Caco-2 (cell line): ENCODE results near the gene NEB. TPM values are rescaled to one million over a fixed set of nuclear protein-coding genes. Genes with fewer than 3 reads are reported as not detected.

Experiments used
- BruUV-seq: library from RNA; stranded (reverse); fragments of 400-500 nt; replicated peaks from 2 replicates; lab custom pipeline; 2021; lab: Mats Ljungman, UMichigan
- CTCF ChIA-PET: fragments of 300-600 bp; sonication (Branson Sonifier 250); formaldehyde crosslinking; loops from one replicate; lab custom pipeline; 2022; ENCODE audit warnings: antibody characterized with exemption; lab: Charles Lee
- POLR2A ChIA-PET: fragments of 300-600 bp; sonication (Branson Sonifier 250); formaldehyde crosslinking; loops from one replicate; lab custom pipeline; 2022; ENCODE audit warnings: antibody characterized with exemption; lab: Charles Lee
- DNase-seq, 2 experiments: peaks; one replicate each; pipeline versions ENCODE4 v3.0.0 to v3.0.0-alpha.2; 2020 to 2022
- H3K27me3 ChIP-seq: replicated peaks from 2 replicates; pipeline ENCODE4 v1.6.0; 2011; ENCODE audit warnings: low read length; ENCODE audit not compliant: control insufficient read depth, insufficient read depth
- H3K36me3 ChIP-seq: 2 replicates; pipeline ENCODE4 v1.5.1; 2011; ENCODE audit warnings: low read length; ENCODE audit not compliant: control insufficient read depth, insufficient read depth
- H3K4me1 ChIP-seq: fragments of 250-450 bp; sonication (Bioruptor Pico); 2 replicates; pipeline ENCODE4 v1.5.1; 2020; ENCODE audit warnings: mild to moderate bottlenecking
- H3K4me3 ChIP-seq: 2 replicates; pipeline ENCODE4 v1.5.1; 2011; ENCODE audit warnings: low read depth, mild to moderate bottlenecking, control low read depth, low read length
- H3K9me3 ChIP-seq: fragments of 250-450 bp; sonication (Bioruptor Pico); 2 replicates; pipeline ENCODE4 v1.5.1; 2020; ENCODE audit warnings: mild to moderate bottlenecking, moderate library complexity
- H3K27ac Mint-ChIP-seq: one replicate; pipeline ENCODE4 v1.8.0; 2022; ENCODE audit warnings: mixed read lengths; ENCODE audit not compliant: unreplicated experiment
- H3K27me3 Mint-ChIP-seq: one replicate; pipeline ENCODE4 v1.8.0; 2022; ENCODE audit warnings: mixed read lengths; ENCODE audit not compliant: insufficient read depth, unreplicated experiment
- H3K36me3 Mint-ChIP-seq: one replicate; pipeline ENCODE4 v1.8.0; 2022; ENCODE audit warnings: mild to moderate bottlenecking, mixed read lengths; ENCODE audit not compliant: insufficient read depth, unreplicated experiment
- H3K4me1 Mint-ChIP-seq: one replicate; pipeline ENCODE4 v1.8.0; 2022; ENCODE audit warnings: low read depth, mixed read lengths; ENCODE audit not compliant: unreplicated experiment
- H3K4me3 Mint-ChIP-seq: one replicate; pipeline ENCODE4 v1.8.0; 2022; ENCODE audit warnings: mild to moderate bottlenecking, moderate library complexity, mixed read lengths; ENCODE audit not compliant: unreplicated experiment
- H3K9me3 Mint-ChIP-seq: one replicate; pipeline ENCODE4 v1.8.0; 2022; ENCODE audit warnings: mixed read lengths; ENCODE audit not compliant: unreplicated experiment
- intact Hi-C: fragments of 100-400 bp; cut with micrococcal nuclease; formaldehyde crosslinking; loops from one replicate; pipeline ENCODE4 v1.10.0; 2022; ENCODE audit not compliant: unreplicated experiment
- total RNA-seq: library from RNA; stranded (reverse); gene quantifications from 2 replicates; pipeline ENCODE4 v1.2.3, GENCODE V29; 2022
- TF ChIP-seq, protein P1 (sequence below), 2 experiments: fragments of 200-600 bp in 1 of 2; IDR thresholded peaks; 1 replicate in 1 of 2; 2 replicates in 1 of 2; pipeline versions ENCODE4 v1.5.1 to v1.8.0; 2011 to 2022; ENCODE audit warnings: antibody characterized with exemption in 1 of 2, control low read depth in 1 of 2, inconsistent platforms in 1 of 2, low read depth in 1 of 2, low read length in 1 of 2, mild to moderate bottlenecking in 1 of 2, moderate library complexity in 1 of 2; ENCODE audit not compliant: insufficient read depth in 1 of 2, severe bottlenecking in 1 of 2, unreplicated experiment in 1 of 2

NEB gene
- total RNA-seq, 1 experiment from 2014 or later: 14.7 TPM

DNA sequence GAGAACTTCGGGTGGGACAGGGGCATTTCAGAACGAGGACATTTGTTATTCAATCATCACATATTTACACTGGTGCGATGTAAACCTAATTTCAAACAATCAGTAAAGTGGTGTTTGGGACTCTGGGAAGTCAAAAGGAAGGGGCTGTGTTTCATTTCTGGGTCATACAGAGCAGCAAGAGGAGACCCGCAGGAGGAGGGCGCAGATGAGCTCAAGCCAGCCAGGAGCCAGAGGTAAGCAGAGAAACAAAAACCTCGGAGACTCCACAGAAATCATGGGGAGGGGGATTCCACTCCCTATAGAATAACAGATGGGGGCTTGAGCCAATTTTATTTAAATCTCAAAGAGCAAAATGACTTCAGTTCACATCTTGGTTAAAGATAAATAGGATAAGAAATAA is 55.4 kb downstream of the NEB start:
- Mint-ChIP-seq H3K27ac (no peak overlapping the region), H3K4me3 (no peak overlapping the region), H3K27me3 (no peaks in the 10 kb centered on the region), H3K9me3 (no peaks in the 10 kb centered on the region), H3K36me3 (peaks cover 4% of the 10 kb centered on the region), H3K4me1 (no peaks in the 10 kb centered on the region)
- Histone ChIP-seq H3K4me3 (no peak overlapping the region), H3K9me3 (no peaks in the 10 kb centered on the region), H3K27me3 (no peaks in the 10 kb centered on the region), H3K36me3 (no peaks in the 10 kb centered on the region), H3K4me1 (no peaks in the 10 kb centered on the region)
- BruUV-seq: no TSS peak
- ChIA-PET POLR2A (no interaction called here), CTCF (no interaction called here)
- no peak for DNase-seq
- intact Hi-C loops: no loop called here
- TF ChIP-seq, protein P1, sequence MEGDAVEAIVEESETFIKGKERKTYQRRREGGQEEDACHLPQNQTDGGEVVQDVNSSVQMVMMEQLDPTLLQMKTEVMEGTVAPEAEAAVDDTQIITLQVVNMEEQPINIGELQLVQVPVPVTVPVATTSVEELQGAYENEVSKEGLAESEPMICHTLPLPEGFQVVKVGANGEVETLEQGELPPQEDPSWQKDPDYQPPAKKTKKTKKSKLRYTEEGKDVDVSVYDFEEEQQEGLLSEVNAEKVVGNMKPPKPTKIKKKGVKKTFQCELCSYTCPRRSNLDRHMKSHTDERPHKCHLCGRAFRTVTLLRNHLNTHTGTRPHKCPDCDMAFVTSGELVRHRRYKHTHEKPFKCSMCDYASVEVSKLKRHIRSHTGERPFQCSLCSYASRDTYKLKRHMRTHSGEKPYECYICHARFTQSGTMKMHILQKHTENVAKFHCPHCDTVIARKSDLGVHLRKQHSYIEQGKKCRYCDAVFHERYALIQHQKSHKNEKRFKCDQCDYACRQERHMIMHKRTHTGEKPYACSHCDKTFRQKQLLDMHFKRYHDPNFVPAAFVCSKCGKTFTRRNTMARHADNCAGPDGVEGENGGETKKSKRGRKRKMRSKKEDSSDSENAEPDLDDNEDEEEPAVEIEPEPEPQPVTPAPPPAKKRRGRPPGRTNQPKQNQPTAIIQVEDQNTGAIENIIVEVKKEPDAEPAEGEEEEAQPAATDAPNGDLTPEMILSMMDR (IDR thresholded peaks at IDR 0.05; ENCODE audit: insufficient read depth in 1 of 2, low read depth in 1 of 2, low read length in 1 of 2, severe bottlenecking in 1 of 2, unreplicated experiment in 1 of 2): no peak

DNA sequence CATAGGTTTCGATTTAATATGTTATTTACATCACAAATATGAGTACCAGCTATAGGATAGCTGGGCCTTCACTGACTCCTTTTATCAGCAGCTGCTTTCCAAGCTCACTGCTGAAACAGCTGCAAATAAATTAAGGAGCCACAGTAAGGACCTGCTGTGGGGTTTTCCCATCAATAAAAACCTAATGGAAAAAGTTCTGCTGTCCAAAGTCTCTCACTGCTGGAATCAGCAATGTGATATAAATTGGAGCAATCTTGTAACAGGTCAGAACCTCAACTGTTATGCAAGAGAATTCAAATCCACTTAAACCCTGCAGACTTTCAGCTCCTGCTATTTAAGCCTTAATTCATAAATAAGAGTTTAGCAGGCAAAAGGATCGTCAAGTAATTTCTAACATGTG is 61.3 kb downstream of the NEB start:
- DNase-seq: no peak
- BruUV-seq: no TSS peak
- peaks cover 17% of the 10 kb centered on the region for H3K36me3 Mint-ChIP-seq
- H3K27ac Mint-ChIP-seq: no peak overlapping the region
- H3K4me1 ChIP-seq: no peaks in the 10 kb centered on the region
- ChIA-PET CTCF (no interaction called here), POLR2A (no interaction called here)
- H3K36me3 ChIP-seq: no peaks in the 10 kb centered on the region
- H3K9me3 Mint-ChIP-seq: no peaks in the 10 kb centered on the region
- no peaks in the 10 kb centered on the region for H3K27me3 Mint-ChIP-seq
- H3K9me3 ChIP-seq: no peaks in the 10 kb centered on the region
- H3K4me3 Mint-ChIP-seq: no peak overlapping the region
- peaks cover 9% of the 10 kb centered on the region for H3K4me1 Mint-ChIP-seq
- TF ChIP-seq, protein P1 (IDR thresholded peaks at IDR 0.05; ENCODE audit: insufficient read depth in 1 of 2, low read depth in 1 of 2, low read length in 1 of 2, severe bottlenecking in 1 of 2, unreplicated experiment in 1 of 2): no peak
- no peaks in the 10 kb centered on the region for H3K27me3 ChIP-seq
- intact Hi-C loops: no loop called here
- no peak overlapping the region for H3K4me3 ChIP-seq

DNA sequence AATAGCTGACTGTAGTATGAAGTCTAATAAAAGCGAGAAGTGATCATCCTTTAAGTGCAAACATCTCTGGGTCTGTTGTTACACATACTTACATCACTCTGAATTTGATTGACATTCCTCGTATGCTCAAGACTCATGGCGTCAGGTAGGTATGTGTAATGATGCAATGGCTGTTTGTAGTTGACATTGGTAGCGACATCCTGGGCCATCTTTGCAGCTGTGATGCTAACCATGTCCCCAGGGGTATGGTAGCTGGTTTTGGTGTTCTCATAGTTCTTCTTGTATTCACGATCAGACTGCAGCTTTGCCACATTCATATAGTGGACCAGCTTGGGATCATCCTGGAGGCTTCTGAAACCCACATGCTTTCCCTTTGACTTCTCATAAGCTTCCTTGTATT is 62.0 kb downstream of the NEB start:
- Mint-ChIP-seq H3K9me3 (no peaks in the 10 kb centered on the region), H3K4me1 (peaks cover 9% of the 10 kb centered on the region), H3K27ac (no peak overlapping the region), H3K36me3 (peaks cover 13% of the 10 kb centered on the region), H3K4me3 (no peak overlapping the region), H3K27me3 (no peaks in the 10 kb centered on the region)
- TF ChIP-seq, protein P1 (IDR thresholded peaks at IDR 0.05; ENCODE audit: insufficient read depth in 1 of 2, low read depth in 1 of 2, low read length in 1 of 2, severe bottlenecking in 1 of 2, unreplicated experiment in 1 of 2): no peak
- Histone ChIP-seq H3K27me3 (no peaks in the 10 kb centered on the region), H3K4me3 (no peak overlapping the region), H3K4me1 (no peaks in the 10 kb centered on the region), H3K36me3 (no peaks in the 10 kb centered on the region), H3K9me3 (no peaks in the 10 kb centered on the region)
- POLR2A ChIA-PET: no interaction called here
- no TSS peak for BruUV-seq
- peak in 1 of 2 experiments; percentile 28 for DNase-seq
- CTCF ChIA-PET: no interaction called here
- intact Hi-C loops: no loop called here
